Measurements from ENCODE around the gene SLC38A10.

Gene SLC38A10

GRCh38 chr17:81282876-81283275, 12.2 kb downstream of the SLC38A10 start:
- no peak for TF ChIP-seq CTCF (conservative IDR thresholded peaks at IDR 0.05; ENCODE audit: control insufficient read depth, insufficient read depth, low read depth, low read length)
- no peak overlapping the region for H3K4me3 ChIP-seq (ENCODE audit: control insufficient read depth, low read depth, low read length)
- DNase-seq (ENCODE audit: low read depth), result no peak

- TF ChIP-seq CTCF (conservative IDR thresholded peaks at IDR 0.05; ENCODE audit: control insufficient read depth, insufficient read depth, low read depth, low read length), result no peak
- H3K4me3 ChIP-seq (ENCODE audit: control insufficient read depth, low read depth, low read length), result no peak overlapping the region
- DNase-seq (ENCODE audit: low read depth), result no peak
Measured at GRCh38 chr17:81282141-81282540, 13.0 kb downstream of the SLC38A10 start.

- TF ChIP-seq CTCF (conservative IDR thresholded peaks at IDR 0.05; ENCODE audit: control insufficient read depth, insufficient read depth, low read depth, low read length), result no peak
- no peak overlapping the region for H3K4me3 ChIP-seq (ENCODE audit: control insufficient read depth, low read depth, low read length)
- no peak for DNase-seq (ENCODE audit: low read depth)
Measured at GRCh38 chr17:81280571-81280970, 14.5 kb downstream of the SLC38A10 start.

DNA sequence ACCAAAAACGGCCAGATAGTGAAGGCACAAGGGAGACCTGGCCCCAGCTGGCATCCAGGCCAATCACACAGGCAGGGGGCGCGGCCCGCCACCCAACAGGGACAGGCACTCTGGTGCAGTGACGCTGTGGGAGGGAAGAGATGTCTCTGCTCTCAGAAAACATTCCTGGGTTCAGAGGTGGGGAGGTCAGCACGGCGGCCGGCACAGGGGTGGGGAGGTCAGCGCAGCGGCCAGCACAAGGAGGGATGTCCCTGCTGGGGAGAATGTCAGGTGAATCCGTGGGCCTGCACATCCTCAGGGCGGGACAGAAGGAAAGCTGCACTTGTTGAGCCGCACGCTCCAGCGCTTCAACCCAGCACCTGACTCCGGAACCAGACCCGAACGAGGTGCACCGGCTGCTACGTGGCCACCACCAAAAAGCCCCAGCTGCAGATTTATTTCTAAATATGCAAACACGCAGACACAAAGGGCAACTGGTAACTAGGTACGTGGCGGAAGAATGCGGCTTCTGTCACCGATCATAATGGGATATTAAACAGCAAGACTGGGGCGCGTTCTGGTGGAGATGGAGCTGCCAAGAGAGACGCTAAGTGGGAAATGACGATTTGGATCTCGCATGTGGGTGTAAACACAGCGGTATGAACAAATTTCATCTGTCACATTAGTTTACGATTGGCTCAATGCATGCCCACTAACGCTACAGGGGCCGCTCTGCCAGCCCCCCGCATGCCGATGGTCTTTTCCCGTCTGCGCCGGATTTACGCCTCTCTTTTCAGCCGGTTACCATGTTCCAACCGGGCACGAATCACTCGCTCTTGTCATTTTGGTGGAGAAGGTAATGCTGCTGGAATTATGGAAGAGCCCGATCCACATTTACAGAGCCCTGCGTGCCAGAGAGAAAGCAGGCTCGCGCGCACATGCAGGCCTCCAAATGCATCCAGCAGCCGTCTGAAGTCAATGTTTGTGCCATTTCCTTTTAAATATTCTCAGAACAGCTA, 15.5 kb downstream of the SLC38A10 start:
- no peak for DNase-seq (ENCODE audit: low read depth)
- H3K4me3 ChIP-seq (ENCODE audit: control insufficient read depth, low read depth, low read length), result no peak overlapping the region
- no peak for TF ChIP-seq CTCF (conservative IDR thresholded peaks at IDR 0.05; ENCODE audit: control insufficient read depth, insufficient read depth, low read depth, low read length)

DNA sequence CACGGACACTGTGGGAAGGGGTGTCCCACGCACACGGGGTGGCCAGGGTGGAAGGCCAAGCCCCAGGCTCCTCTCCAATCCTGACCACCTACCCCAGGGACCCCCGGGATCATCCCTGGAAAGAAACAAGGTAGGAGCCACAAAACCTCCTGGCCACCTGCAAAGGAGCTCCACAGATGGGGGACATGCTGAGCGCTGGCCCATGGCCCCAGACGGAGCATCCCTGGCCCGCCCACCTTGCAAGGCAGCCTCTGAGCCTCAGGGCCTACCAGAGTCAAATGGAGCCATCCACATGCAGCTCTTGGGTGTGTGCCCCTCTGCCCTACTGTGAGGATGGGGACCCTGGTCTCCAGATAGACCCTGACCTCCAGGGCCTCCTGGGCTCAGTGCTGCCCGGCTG, 16.3 kb downstream of the SLC38A10 start:
- H3K4me3 ChIP-seq (ENCODE audit: control insufficient read depth, low read depth, low read length), result no peak overlapping the region
- no peak for DNase-seq (ENCODE audit: low read depth)
- no peak for TF ChIP-seq CTCF (conservative IDR thresholded peaks at IDR 0.05; ENCODE audit: control insufficient read depth, insufficient read depth, low read depth, low read length)

DNA sequence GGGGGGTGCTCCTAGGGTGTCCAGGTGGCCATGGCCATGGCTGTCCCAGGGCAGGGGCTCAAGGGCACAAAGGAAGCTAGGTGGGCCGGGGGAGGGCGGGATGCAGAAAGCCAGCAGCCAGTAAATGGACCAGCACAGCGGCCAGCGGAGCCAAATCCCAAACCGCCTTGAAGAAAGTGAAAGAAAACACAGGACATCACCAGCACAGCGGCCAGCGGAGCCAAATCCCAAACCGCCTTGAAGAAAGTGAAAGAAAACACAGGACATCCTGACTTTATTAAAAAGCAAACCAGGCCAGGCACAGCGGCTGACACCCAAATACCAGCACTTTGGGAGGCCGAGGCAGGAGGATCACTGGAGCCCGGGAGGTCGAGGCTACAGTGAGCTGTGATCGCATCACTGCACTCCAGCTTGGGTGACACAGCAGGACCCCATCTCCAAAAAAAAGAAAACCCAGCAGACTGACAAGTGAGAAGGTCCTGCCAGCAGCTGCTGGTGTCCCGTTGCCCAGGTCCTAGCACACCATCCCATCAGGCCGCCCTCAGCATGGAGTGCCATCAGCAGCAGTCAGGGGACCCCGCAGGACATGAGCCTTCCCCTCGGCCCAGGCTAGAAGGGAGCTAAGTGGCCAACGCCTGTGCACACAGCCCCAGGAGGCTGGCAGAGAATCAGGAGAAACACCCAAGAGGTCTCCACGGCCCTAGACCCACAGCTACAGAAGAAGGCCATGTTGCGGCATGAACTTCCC, 17.0 kb downstream of the SLC38A10 start:
- TF ChIP-seq CTCF (conservative IDR thresholded peaks at IDR 0.05; ENCODE audit: control insufficient read depth, insufficient read depth, low read depth, low read length), result no peak
- no peak overlapping the region for H3K4me3 ChIP-seq (ENCODE audit: control insufficient read depth, low read depth, low read length)
- DNase-seq (ENCODE audit: low read depth), result peak; percentile 27

Data from fibroblast of mammary gland (primary cell).